ENCODE results near the gene NRDC. TPM values are rescaled to one million over a fixed set of nuclear protein-coding genes. Genes with fewer than 3 reads are reported as not detected.

NRDC gene, protein sequence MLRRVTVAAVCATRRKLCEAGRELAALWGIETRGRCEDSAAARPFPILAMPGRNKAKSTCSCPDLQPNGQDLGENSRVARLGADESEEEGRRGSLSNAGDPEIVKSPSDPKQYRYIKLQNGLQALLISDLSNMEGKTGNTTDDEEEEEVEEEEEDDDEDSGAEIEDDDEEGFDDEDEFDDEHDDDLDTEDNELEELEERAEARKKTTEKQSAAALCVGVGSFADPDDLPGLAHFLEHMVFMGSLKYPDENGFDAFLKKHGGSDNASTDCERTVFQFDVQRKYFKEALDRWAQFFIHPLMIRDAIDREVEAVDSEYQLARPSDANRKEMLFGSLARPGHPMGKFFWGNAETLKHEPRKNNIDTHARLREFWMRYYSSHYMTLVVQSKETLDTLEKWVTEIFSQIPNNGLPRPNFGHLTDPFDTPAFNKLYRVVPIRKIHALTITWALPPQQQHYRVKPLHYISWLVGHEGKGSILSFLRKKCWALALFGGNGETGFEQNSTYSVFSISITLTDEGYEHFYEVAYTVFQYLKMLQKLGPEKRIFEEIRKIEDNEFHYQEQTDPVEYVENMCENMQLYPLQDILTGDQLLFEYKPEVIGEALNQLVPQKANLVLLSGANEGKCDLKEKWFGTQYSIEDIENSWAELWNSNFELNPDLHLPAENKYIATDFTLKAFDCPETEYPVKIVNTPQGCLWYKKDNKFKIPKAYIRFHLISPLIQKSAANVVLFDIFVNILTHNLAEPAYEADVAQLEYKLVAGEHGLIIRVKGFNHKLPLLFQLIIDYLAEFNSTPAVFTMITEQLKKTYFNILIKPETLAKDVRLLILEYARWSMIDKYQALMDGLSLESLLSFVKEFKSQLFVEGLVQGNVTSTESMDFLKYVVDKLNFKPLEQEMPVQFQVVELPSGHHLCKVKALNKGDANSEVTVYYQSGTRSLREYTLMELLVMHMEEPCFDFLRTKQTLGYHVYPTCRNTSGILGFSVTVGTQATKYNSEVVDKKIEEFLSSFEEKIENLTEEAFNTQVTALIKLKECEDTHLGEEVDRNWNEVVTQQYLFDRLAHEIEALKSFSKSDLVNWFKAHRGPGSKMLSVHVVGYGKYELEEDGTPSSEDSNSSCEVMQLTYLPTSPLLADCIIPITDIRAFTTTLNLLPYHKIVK
- polyA plus RNA-seq (2013, experiment 1 of 2) = 112 TPM
- 115 TPM for polyA plus RNA-seq (2013, experiment 2 of 2)

DNA sequence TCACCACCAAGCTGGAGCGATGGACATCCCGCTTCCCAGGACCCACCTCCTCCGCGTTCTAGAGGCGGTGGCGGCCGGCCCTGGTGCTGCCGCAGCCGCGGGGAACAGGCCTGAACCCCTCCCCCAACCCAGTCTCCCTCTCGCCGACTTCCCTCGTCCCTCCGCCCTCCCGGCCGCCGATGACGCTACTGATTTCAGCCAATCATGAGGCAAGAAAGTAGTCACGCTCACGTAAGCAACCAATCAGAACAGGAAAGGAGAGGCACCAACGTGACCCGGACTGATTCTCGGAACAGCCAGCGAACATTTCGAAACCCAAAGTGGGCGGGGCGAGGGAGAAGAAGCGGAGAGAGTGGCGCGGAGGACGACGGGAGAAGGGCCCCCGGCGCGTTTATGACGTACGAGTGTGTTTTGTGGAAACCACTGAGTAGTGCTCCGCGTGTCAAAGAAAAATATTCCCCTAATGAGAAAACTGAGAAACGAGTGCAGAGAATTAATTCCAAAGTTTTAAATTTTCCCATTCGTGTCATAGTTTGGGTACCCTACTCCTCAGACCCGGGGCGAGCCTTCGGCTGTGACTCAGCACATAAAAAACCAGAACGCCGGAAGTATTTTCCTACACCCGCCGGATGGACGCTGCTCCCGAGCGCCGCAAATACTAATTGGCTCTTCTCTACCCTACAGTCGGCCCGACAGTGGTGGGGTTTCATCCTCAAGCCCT, at the start of gene NRDC:
Gene NRDC (minus strand): TSS at position 112 of the 721 bp plus-strand sequence. CDS start 112 bp downstream, outside the sequence.
- Histone ChIP-seq H2BK120ac (ENCODE audit: low read depth, low read length) (peak within 1 kb of the TSS; percentile 8), H3K36me3 (replicated peaks in 1 of 2; ENCODE audit: control insufficient read depth in 2 of 2, insufficient read depth in 2 of 2, low read length in 2 of 2) (peaks cover 0 to 22% of the 10 kb centered on the region in 2 donors), H3K4me3 (ENCODE audit: low read length in 2 of 2) (peak within 1 kb of the TSS; percentile 80 to 92), H2BK12ac (ENCODE audit: low read length) (no peak within 1 kb of the TSS), H4K91ac (ENCODE audit: low read depth, low read length, poor library complexity) (no peak within 1 kb of the TSS), H3K4me2 (ENCODE audit: insufficient read depth, low read length, poor library complexity, severe bottlenecking) (peak within 1 kb of the TSS; percentile 70), H3K9ac (ENCODE audit: low read depth, low read length, poor library complexity) (peak within 1 kb of the TSS; percentile 99), H3K27me3 (ENCODE audit: control insufficient read depth in 3 of 3, insufficient read depth in 3 of 3, low read depth in 1 of 3, low read length in 3 of 3) (peaks cover 0 to 11% (median 0%) of the 10 kb centered on the region in 3 experiments), H2AK5ac (ENCODE audit: low read depth, low read length) (peak within 1 kb of the TSS; percentile 65), H2BK5ac (ENCODE audit: low read length) (peak within 1 kb of the TSS; percentile 94), H2AFZ (ENCODE audit: low read length) (peak within 1 kb of the TSS; percentile 89), H3K4me1 (ENCODE audit: control insufficient read depth in 2 of 2, insufficient read depth in 1 of 2, low read depth in 1 of 2, low read length in 2 of 2) (peaks cover 2% of the 10 kb centered on the region in 2 donors), H3K27ac (replicated peaks; ENCODE audit: low read length) (peak within 1 kb of the TSS; percentile 88), H3K14ac (ENCODE audit: low read length) (peak within 1 kb of the TSS; percentile 77), H4K8ac (ENCODE audit: low read depth, low read length) (peak within 1 kb of the TSS; percentile 52), H3K4ac (ENCODE audit: low read length) (peak within 1 kb of the TSS; percentile 58), H3K9me3 (replicated peaks in 1 of 2; ENCODE audit: control insufficient read depth in 2 of 2, insufficient read depth in 1 of 2, low read depth in 1 of 2, low read length in 2 of 2) (no peaks in the 10 kb centered on the region), H3K18ac (ENCODE audit: low read length) (peak within 1 kb of the TSS; percentile 98), H2BK15ac (ENCODE audit: low read length) (peak within 1 kb of the TSS; percentile 51), H3K23ac (ENCODE audit: low read depth, low read length, poor library complexity) (peak within 1 kb of the TSS; percentile 98), H3K79me1 (ENCODE audit: low read depth, low read length) (peaks cover 3% of the 10 kb centered on the region)
- WGBS, 2 donors (ENCODE audit: extremely low coverage in 2 of 2, insufficient read length in 2 of 2, insufficient replicate concordance in 1 of 2) = no CpG with 5 or more reads among the region's 54 CpGs
- peak; percentile 100 for DNase-seq (ENCODE audit: low spot score)

DNA sequence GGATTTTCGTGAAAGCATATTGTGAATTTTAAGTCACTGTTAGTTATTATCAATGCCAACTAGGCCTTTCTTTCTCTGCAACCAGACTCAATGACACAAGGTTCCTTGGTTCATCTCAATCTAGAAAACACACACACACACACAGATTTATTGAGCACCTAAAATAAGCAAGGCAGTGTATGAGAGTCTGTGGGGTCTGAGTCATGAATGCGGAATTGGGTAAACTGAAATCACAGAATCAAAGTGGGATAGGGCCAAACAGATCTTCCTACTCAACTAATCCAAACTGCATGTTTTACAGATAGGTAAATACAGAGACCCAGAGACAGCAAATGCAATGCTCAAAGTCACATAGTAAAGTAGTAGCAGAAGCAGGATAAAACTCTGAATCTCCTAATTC, 48.5 kb upstream of the NRDC start:
- no peak overlapping the region for H3K9ac ChIP-seq (ENCODE audit: low read depth, low read length, poor library complexity)
- H3K27ac ChIP-seq (replicated peaks; ENCODE audit: low read length) = no peak overlapping the region
- H4K8ac ChIP-seq (ENCODE audit: low read depth, low read length) = no peak overlapping the region
- H4K91ac ChIP-seq (ENCODE audit: low read depth, low read length, poor library complexity) = no peak overlapping the region
- DNase-seq (ENCODE audit: low spot score) = no peak
- H3K36me3 ChIP-seq (replicated peaks in 1 of 2; ENCODE audit: control insufficient read depth in 2 of 2, insufficient read depth in 2 of 2, low read length in 2 of 2) = no peaks in the 10 kb centered on the region
- no peak overlapping the region for H3K23ac ChIP-seq (ENCODE audit: low read depth, low read length, poor library complexity)
- no peak overlapping the region for H3K4me3 ChIP-seq (ENCODE audit: low read length in 2 of 2)
- H2BK15ac ChIP-seq (ENCODE audit: low read length) = no peak overlapping the region
- H2BK120ac ChIP-seq (ENCODE audit: low read depth, low read length) = no peak overlapping the region
- no peak overlapping the region for H2AK5ac ChIP-seq (ENCODE audit: low read depth, low read length)
- H3K14ac ChIP-seq (ENCODE audit: low read length) = no peak overlapping the region
- no CpG with 5 or more reads among the region's 2 CpGs for WGBS, 2 donors (ENCODE audit: extremely low coverage in 2 of 2, insufficient read length in 2 of 2, insufficient replicate concordance in 1 of 2)
- no peak overlapping the region for H2BK12ac ChIP-seq (ENCODE audit: low read length)
- H3K18ac ChIP-seq (ENCODE audit: low read length) = no peak overlapping the region
- no peak overlapping the region for H3K4me2 ChIP-seq (ENCODE audit: insufficient read depth, low read length, poor library complexity, severe bottlenecking)
- H2BK5ac ChIP-seq (ENCODE audit: low read length) = no peak overlapping the region
- H3K79me1 ChIP-seq (ENCODE audit: low read depth, low read length) = no peaks in the 10 kb centered on the region
- H3K4me1 ChIP-seq (ENCODE audit: control insufficient read depth in 2 of 2, insufficient read depth in 1 of 2, low read depth in 1 of 2, low read length in 2 of 2) = peaks cover 0 to 3% of the 10 kb centered on the region in 2 donors
- no peak overlapping the region for H2AFZ ChIP-seq (ENCODE audit: low read length)
- H3K9me3 ChIP-seq (replicated peaks in 1 of 2; ENCODE audit: control insufficient read depth in 2 of 2, insufficient read depth in 1 of 2, low read depth in 1 of 2, low read length in 2 of 2) = no peaks in the 10 kb centered on the region
- peaks cover 0 to 50% (median 0%) of the 10 kb centered on the region in 3 experiments for H3K27me3 ChIP-seq (ENCODE audit: control insufficient read depth in 3 of 3, insufficient read depth in 3 of 3, low read depth in 1 of 3, low read length in 3 of 3)
- no peak overlapping the region for H3K4ac ChIP-seq (ENCODE audit: low read length)

DNA sequence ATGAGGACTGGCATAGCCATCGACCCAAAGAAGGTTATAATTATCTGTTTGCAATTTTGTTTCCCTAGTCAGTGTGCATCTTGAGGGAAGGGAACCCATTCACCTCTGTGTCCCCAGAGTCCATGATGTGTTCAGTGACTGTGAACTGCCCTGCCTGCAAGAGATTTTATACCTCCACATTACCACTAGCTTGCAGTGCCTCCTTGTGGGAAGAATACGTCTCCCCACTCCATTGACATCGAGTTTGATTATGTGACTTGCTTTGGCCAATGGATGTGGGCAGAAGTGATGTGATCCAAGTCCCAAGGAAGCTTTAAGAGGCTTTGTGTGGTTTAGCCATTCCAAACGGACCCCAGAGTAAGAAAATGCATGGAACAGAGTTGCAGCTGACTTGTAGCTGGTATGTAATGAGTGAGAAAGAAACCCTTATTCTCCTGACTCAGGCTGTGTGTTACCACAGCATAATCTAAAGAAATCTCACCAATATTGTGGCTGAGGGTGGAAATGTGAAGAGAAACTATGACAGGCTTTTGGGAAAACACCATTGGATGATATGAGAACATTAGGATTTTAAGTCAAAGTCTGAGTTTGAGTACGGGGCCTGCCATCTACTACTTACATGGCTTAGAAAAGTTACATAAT, 47.8 kb upstream of the NRDC start:
- no peak overlapping the region for H3K9ac ChIP-seq (ENCODE audit: low read depth, low read length, poor library complexity)
- H3K4me2 ChIP-seq (ENCODE audit: insufficient read depth, low read length, poor library complexity, severe bottlenecking) = no peak overlapping the region
- H2BK12ac ChIP-seq (ENCODE audit: low read length) = no peak overlapping the region
- no peak overlapping the region for H3K18ac ChIP-seq (ENCODE audit: low read length)
- H4K91ac ChIP-seq (ENCODE audit: low read depth, low read length, poor library complexity) = no peak overlapping the region
- H3K23ac ChIP-seq (ENCODE audit: low read depth, low read length, poor library complexity) = no peak overlapping the region
- H3K79me1 ChIP-seq (ENCODE audit: low read depth, low read length) = no peaks in the 10 kb centered on the region
- no peak overlapping the region for H2BK15ac ChIP-seq (ENCODE audit: low read length)
- no peaks in the 10 kb centered on the region for H3K9me3 ChIP-seq (replicated peaks in 1 of 2; ENCODE audit: control insufficient read depth in 2 of 2, insufficient read depth in 1 of 2, low read depth in 1 of 2, low read length in 2 of 2)
- no peak overlapping the region for H3K27ac ChIP-seq (replicated peaks; ENCODE audit: low read length)
- peak; percentile 20 for DNase-seq (ENCODE audit: low spot score)
- H3K36me3 ChIP-seq (replicated peaks in 1 of 2; ENCODE audit: control insufficient read depth in 2 of 2, insufficient read depth in 2 of 2, low read length in 2 of 2) = no peaks in the 10 kb centered on the region
- no peak overlapping the region for H4K8ac ChIP-seq (ENCODE audit: low read depth, low read length)
- no peak overlapping the region for H2AFZ ChIP-seq (ENCODE audit: low read length)
- no peak overlapping the region for H2BK5ac ChIP-seq (ENCODE audit: low read length)
- H3K27me3 ChIP-seq (ENCODE audit: control insufficient read depth in 3 of 3, insufficient read depth in 3 of 3, low read depth in 1 of 3, low read length in 3 of 3) = peaks cover 0 to 57% (median 0%) of the 10 kb centered on the region in 3 experiments
- no peak overlapping the region for H3K4me3 ChIP-seq (ENCODE audit: low read length in 2 of 2)
- H2BK120ac ChIP-seq (ENCODE audit: low read depth, low read length) = no peak overlapping the region
- H3K14ac ChIP-seq (ENCODE audit: low read length) = no peak overlapping the region
- H3K4me1 ChIP-seq (ENCODE audit: control insufficient read depth in 2 of 2, insufficient read depth in 1 of 2, low read depth in 1 of 2, low read length in 2 of 2) = peaks cover 2 to 9% of the 10 kb centered on the region in 2 donors
- WGBS, 2 donors (ENCODE audit: extremely low coverage in 2 of 2, insufficient read length in 2 of 2, insufficient replicate concordance in 1 of 2) = no CpG with 5 or more reads among the region's 5 CpGs
- H2AK5ac ChIP-seq (ENCODE audit: low read depth, low read length) = no peak overlapping the region
- H3K4ac ChIP-seq (ENCODE audit: low read length) = no peak overlapping the region

Data from neuronal stem cell (in vitro differentiated cells).